Right lobe of liver (tissue), 4 donors: ENCODE results near the gene TRMT1.

ENCODE experiments used
- POLR2A ChIP-seq: fragments of 450-650 bp; IDR thresholded peaks from one replicate; pipeline ENCODE4 v1.6.1; 2017; ENCODE audit warnings: antibody characterized with exemption, mild to moderate bottlenecking
- TF ChIP-seq, protein P1 (sequence below), 4 donors: fragments of 200-600 bp in 3 of 4; fragments of 450-650 bp in 1 of 4; IDR thresholded peaks; one replicate each; pipeline versions ENCODE4 v1.5.1 to v1.8.0; 2016 to 2022; ENCODE audit warnings: antibody characterized with exemption in 4 of 4, mild to moderate bottlenecking in 2 of 4
- donor health status: DM: no; HTN: no; CAD: no.
- donor health status: DM: no; HTN: no; CAD: no.
- donor health status: DM: no; HTN: yes; CAD: no.

GRCh38 chr19:13066933-13067807, 49.4 kb downstream of the TRMT1 start:
- TF ChIP-seq, protein P1, sequence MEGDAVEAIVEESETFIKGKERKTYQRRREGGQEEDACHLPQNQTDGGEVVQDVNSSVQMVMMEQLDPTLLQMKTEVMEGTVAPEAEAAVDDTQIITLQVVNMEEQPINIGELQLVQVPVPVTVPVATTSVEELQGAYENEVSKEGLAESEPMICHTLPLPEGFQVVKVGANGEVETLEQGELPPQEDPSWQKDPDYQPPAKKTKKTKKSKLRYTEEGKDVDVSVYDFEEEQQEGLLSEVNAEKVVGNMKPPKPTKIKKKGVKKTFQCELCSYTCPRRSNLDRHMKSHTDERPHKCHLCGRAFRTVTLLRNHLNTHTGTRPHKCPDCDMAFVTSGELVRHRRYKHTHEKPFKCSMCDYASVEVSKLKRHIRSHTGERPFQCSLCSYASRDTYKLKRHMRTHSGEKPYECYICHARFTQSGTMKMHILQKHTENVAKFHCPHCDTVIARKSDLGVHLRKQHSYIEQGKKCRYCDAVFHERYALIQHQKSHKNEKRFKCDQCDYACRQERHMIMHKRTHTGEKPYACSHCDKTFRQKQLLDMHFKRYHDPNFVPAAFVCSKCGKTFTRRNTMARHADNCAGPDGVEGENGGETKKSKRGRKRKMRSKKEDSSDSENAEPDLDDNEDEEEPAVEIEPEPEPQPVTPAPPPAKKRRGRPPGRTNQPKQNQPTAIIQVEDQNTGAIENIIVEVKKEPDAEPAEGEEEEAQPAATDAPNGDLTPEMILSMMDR (IDR thresholded peaks at IDR 0.05): no peak
- TF ChIP-seq POLR2A: no peak
